Stimulated activated CD4-positive, alpha-beta T cell treated with anti-CD3 and anti-CD28 coated beads, Interleukin-4, amount 100 ng/mL, for 24 hours (primary cell): ENCODE measurements around the gene RNASE13.

Experiments
- DNase-seq: peaks from one replicate; pipeline ENCODE4 v3.0.0-alpha.2; 2020

RNASE13 gene

DNA sequence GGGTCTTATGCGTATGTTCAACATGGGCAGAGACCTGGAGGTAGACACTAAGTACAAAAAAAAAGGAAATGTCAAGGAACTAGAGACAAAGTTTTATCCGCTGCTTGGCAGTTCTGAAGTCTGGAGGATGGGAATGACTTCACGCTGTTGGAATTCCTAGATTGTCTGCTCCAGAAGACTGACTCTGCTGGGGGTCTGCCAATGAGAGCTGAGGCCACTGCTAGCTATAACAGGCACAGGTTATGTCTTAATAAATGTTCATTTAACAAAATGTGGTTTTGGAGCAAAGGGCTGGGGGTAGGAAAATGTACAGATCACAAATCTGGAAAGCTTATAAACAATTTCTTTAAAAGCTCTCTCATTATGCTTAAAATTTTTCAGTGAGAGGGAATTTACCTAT is 28.9 kb upstream of the RNASE13 start:
- DNase-seq, result no peak

- DNase-seq, result no peak
Measured at GRCh38 chr14:21061347-21061668, 26.7 kb upstream of the RNASE13 start.

DNA sequence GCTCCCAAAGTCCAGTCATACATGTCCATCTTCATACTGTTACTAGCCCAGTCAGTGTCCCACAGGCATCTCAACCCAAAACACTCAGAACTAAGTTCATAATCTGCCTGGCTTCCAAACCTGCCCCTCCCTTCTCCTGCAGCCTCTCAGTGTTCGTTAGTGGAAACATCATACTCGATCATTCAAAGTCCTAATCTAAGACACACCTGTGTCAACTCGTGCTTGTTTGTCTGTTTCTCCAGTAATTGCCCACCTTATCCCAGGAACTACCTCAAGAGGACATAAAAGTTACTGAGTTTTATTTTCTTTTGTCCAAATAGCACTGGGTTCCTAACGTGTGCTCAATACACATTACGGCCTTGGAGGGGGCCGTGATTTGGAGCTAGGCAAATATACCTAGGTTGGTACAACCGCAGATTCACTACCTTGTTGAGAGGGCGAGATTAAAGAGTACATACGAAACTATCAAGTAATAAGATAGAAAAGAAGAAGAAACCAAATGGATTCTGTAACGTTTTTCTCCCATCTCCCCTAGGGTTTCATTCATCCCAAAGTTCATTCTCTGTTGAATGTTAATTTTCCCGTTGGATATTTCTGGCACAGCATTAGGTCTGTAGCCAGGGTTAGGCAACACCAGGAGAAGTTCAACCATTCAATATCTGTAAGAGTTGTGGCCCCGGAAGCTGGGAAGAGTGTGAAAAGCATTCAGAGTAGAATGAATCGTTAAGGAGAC is 26.2 kb upstream of the RNASE13 start:
- no peak for DNase-seq

DNA sequence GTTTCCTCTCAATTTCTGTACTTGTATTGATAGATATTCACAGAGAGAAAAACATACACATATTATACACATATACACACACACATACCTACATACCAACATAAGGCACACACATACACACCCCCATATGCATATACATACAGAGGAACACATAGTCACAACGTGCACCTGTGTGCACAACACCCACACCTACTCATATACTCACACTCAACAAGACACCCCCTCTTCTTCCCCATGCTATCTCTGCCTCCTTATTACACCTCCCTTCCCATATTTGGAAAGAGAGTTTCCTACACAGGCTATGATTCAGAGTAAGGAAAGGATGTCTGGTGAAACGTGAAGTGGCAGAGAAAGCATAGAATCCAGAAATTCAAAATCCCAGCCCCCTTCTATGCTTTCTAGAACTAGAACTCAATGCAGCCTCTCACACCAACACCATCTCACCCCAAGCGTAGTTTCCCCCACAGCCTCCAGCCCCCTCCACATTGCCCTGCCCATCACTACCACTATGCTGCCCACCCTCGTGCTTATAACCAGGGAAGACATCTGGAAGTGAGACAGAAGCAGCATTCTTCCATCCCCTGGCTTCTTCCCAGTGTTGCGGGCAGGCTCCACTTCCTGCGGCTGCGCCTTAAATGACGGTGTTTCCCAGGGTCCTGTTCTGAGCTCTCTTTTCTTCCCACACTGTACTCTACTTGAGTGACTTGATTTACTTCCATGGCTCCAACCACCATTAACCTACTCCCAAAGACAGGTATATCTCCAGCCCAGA is 25.4 kb upstream of the RNASE13 start:
- DNase-seq, result no peak

DNA sequence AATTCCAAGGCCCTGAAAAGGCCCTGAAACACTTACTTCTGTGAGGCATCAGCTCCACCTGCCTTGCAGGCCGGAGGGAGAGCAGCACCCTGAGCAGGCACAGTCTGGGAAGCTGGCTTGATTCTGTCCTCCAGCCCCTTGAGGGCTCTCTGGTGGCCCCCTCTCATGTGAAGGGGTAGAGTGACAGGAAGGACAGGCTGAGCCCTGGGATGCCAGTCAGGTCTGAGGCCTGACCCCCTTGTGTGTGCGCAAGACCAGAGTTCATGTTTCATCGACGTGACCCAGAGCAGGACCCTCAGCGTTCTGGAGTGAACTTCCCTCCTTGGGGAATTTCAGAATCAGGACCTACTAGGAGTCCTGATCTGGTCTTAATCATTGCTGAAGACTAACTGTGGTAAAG is 24.3 kb upstream of the RNASE13 start:
- no peak for DNase-seq

GRCh38 chr14:21057803-21058675 is 23.4 kb upstream of the RNASE13 start, which contains the start of gene RNASE8:
Gene RNASE8 (plus strand): TSS chr14:21057822. CDS start chr14:21057893, 71 bp downstream.
- DNase-seq, result no peak

DNA sequence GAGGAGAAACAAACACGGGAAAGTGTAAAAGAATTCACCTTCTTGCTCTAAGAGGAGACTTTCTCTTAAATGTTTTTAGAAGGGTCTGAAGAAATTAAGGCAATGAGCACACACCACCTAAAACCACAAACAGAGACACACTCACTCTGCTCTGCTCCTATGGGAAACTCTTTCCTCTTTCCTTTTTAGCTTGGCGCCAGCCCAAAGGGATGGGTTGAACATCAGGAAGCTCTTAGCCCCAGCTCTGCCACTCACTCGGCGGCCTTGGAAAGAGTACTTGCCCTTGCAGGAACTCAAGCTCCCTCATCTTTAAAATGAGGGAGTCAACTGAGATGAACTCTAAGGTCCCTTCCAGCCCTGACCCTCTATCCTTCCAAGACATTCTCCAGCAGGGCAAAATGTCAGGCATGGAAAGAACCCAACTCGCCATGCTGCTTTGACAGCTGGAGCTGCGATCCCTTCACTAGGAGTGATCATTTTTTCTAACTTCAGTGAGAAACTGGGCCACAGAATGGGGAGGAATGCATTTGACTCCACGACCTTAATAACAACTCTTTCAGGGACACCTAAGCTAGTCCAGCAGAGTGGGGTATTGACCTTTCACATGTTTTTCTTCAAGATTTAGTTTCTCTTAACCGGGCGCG is 22.0 kb upstream of the RNASE13 start:
- DNase-seq, result no peak

- no peak for DNase-seq
Measured at GRCh38 chr14:21055432-21056117, 21.0 kb upstream of the RNASE13 start.

- no peak for DNase-seq
Measured at GRCh38 chr14:21054768-21055145, 20.1 kb upstream of the RNASE13 start.

GRCh38 chr14:21054123-21054767 is 19.6 kb upstream of the RNASE13 start:
- no peak for DNase-seq

DNA sequence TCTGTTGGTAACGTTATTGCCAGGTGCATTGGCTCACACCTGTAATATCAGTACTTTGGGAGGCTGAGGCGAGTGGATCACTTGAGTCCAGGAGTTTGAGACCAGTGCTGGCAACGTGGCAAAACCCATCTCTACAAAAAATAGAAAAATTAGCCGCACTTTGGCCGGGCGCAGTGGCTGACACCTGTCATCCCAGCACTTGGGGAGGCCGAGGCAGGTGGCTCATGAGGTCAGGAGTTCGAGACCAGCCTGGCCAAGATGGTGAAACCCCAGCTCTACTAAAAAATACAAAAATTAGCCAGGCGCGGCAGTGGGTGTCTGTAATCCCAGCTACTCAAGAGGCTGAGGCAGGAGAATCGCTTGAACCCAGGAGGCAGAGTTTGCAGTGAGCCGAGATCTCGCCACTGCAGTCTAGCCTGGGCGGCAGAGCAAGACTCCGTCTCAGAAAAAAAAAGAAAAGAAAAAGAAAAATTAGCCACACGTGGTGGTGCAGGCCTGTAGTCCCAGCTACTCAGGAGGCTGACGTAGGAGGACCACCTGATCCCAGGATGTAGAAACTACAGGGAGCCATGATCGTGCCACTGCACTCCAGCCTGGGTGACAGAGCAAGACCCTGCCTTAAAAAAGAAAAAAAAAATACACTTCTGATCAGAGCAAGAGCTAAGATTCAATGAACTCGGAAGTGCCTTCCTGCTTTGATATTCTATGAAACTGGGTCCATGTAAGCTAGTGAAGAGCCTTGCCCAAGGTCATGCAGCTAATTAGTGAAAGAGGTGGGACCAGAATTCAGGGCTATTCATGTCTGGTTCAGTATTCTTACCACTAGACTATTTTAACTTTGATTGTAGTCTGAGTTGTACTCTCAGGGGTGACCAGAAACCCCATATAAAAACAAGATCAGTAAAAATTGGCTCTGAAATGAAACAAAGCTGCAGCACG is 18.8 kb upstream of the RNASE13 start:
- no peak for DNase-seq

DNA sequence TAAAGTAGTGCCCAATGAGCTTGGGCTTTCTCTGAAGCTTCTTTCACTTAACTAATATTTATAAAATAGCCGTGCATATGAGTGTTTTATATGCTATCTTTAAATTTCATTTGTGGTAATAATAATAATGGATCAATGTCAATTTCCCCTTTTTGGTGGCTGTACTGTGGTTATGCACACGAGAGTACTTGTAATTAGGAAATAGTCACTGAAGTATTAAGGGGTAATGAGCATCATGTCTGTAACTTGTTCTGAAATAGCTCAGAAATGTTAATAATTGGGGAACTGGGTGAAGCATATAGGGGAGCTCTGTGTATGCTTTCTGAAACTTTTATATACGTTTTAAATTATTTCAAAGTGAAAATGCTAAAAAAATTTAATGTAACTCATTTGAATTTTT is 16.0 kb upstream of the RNASE13 start:
- no peak for DNase-seq

- DNase-seq, result no peak
Measured at GRCh38 chr14:21049271-21049673, 14.7 kb upstream of the RNASE13 start.

- no peak for DNase-seq
Measured at GRCh38 chr14:21048638-21049037, 14.0 kb upstream of the RNASE13 start.

DNA sequence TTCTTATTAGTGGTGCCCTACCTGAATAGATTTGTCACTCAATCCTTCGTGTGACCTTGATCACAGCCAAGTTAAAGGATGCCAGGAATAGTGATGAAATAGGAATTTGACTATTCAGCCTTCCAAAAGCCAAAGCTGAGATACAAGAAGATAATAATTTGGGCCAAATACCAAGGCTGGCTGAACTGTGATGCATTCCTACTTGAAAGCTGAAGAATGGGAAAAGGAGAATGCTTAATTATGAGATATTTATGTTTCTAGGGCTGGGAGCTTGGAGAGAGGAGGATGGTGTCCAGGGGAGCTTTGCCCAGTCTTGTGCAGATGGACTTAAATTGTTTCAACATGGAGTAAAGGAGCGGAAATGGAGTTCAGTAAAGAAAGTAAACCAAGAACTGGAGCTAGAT is 12.8 kb upstream of the RNASE13 start:
- no peak for DNase-seq

DNA sequence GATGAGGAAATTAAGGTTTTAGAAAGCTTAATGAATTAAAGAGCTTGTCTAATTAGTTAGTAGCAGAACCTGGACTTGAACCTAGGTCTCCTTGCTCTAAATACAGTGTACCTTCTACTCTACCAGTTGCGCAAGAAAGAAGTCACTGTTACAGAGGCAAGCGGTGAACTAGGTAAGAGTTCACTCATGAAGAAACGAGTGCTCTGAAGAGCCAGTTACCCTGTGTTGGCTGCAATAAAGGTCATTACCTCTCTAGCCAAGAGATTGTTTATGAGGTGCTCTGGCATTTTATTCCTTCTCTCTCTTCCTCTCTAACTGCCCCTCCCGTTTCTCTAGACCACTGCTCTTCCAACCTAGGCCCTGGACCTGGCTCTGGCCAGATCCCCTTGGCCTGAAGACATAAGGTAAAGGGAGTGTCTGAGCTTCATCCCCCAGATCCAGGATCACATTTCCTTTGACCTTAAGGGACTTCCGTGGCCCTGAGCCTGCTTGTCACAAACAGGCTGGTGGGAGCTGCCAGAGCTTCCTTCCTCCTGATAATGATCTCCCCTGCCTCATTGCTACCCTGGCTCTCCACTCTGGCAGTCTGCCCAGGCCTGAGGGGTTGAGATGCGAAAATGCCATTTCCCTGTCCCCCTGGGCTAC is 9.5 kb upstream of the RNASE13 start:
- no peak for DNase-seq

DNA sequence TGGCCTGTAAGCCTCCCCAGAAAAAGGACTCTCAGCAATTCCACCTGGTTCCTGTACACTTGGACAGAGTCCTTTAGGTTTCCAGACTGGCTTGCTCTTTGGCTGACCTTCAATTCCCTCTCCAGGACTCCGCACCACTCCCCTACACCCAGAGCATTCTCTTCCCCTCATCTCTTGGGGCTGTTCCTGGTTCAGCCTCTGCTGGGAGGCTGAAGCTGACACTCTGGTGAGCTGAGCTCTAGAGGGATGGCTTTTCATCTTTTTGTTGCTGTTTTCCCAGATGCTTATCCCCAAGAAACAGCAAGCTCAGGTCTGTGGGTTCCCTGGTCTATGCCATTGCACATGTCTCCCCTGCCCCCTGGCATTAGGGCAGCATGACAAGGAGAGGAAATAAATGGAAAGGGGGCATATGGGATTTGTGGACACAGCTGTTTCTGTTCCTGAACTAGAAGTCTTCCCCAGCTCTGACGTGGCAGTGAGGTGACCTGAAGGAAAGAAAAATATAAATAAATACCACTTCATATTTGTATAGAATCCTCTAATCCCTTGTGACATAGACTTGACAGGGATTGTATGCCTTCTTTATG is 8.9 kb upstream of the RNASE13 start:
- no peak for DNase-seq

- DNase-seq, result no peak
Measured at GRCh38 chr14:21042918-21043317, 8.3 kb upstream of the RNASE13 start.

- no peak for DNase-seq
Measured at GRCh38 chr14:21041676-21042433, 7.2 kb upstream of the RNASE13 start, which contains the start of gene RNASE7. Gene RNASE7 (plus strand): TSS chr14:21042362. CDS start chr14:21042993, 631 bp downstream.
